Left forelimb (tissue), 1 donor: ENCODE data around the gene TMEM80.

Source experiments
- DNase-seq: peaks from one replicate; pipeline ENCODE4 v3.0.0-alpha.2; 2018; ENCODE audit warnings: low spot score

Gene TMEM80

DNA sequence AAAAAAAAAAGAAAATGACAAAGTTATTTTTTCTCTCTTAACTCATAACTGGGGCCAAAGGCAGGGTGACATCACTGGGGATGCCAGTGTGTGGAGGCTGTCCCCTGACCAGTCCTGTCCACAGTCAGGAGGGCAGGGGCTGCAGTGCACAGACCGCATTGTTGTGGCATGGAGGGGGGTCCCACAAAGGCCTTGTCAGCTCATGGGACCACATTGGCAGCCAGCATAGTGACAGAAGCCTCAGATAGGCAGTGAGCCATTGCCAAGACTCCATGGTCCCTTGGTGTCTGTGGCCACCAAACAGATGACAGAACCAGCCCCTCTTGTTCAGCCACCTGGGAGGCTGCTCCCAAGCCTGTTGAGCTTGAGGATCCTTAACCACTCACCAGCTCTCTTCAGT is 4.1 kb downstream of the TMEM80 start:
- DNase-seq, result no peak

DNA sequence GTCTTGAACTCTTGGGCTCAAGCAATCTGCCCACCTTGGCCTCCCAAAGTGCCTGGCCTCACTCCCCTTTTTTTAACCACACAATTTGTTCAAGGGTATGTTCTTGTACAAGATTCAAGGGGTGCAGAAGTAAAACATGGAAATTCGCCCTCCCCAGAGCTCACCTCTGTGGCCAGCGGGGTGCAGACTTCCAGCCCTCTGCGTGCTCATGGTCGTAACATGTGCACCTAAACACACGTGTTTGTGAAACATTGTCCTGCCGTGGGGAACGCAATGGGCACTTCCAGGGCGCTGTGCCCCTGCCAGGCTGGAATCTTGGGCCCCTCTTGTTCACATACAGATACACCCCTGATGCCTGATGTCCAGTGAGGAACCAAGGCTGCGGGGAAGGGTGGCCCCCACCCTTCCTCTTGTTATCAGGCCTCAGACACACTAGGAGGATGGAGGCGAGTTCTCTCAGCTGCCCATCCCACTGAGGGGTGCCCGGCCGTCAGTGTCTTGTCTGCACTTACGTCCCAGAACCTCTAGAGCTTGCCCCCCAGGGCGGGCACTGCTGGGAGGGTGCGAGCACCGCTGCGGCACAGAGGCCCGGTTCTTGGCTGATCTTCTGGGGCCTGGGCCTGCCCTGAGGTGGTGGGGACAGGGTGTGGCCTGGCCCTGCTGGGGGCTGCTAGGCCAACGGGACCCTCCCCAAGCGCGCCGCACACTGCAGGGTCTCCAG is 6.3 kb downstream of the TMEM80 start:
- no peak for DNase-seq

DNA sequence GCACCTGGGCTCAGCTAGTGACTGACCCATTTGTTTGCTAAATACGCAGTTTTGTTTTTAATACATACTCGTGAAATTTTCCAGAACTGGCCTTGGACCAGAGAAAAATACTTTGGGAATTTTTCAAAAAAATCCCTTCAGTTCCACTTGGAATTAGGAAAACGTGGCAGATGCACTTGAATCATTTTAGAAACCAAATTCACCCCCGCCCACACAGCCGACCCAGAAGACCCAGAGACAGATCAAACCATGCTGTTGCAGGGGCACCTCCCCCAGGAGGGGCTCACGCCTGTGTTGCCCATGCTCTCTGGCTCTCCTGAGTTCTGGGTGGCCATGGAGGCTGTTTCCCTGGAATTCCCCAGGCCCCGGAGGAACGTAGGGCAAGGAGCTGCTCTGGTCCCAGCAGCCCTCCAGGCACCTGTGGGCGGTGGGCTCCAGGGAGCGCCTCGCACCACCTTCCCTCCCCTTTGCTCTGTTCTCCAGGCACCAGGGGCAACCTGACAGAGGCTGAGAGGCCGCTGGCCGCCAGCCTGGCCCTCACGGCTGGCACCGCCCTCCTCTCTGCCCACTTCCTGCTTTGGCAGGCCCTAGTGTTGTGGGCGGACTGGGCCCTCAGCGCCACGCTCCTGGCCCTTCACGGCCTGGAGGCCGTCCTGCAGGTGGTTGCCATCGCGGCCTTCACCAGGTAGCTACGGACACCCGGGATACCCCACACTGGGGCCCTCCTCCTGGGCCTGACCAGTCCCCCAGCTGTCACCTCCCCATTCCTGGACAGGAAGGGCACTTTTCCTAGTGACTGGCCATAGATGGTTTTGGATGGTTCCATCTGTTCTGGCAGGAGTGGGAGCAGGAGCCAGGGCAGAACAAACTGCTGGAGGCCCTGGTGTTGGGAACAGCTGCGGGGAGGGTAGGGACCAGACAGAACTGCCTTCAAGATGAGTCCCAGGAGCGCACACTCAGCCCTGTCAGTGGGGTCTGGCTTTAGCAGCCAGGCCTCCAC is 7.1 kb downstream of the TMEM80 start:
- DNase-seq, result no peak

DNA sequence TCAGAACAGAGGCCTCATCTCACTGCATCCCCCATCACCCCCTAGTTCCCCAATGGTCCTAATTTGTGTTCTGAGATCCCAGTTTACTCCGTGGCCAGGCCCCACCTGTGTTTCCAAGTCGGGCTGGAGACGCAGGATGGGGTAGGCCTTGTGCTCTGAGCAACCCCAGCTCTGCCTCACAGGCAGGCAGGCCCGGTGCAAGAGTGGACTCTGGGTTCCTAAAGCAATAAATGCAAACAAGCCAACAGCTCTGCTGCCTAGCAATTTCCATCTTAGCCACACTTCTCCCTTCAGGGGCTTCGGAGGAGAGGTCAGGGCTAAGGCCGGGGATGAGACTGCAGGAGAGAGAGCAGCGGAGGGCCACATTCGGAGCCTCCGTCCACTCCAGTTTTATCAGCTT is 7.9 kb downstream of the TMEM80 start:
- DNase-seq, result no peak

DNA sequence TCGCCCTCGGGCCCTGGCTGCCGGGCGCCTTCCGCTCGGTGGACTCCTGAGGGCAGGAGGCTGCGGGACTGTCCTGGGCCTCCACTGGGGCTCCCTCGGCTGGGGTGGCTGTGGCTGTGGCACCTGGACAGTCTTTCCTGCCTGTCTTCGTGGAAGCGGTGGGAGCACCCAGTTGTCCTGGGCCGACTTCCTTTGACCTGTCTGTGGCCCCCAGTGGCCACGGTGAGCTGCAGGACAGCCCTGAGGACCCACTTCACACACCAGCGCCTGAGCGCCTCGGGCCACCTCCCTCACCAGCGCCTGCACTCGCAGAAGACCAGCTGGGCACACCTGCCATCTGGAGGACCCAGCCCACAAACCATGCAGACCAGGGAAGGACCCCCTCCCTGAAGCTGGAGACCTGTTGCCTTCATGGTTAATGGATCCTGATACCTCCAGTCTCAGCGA is 8.6 kb downstream of the TMEM80 start:
- DNase-seq, result no peak

DNA sequence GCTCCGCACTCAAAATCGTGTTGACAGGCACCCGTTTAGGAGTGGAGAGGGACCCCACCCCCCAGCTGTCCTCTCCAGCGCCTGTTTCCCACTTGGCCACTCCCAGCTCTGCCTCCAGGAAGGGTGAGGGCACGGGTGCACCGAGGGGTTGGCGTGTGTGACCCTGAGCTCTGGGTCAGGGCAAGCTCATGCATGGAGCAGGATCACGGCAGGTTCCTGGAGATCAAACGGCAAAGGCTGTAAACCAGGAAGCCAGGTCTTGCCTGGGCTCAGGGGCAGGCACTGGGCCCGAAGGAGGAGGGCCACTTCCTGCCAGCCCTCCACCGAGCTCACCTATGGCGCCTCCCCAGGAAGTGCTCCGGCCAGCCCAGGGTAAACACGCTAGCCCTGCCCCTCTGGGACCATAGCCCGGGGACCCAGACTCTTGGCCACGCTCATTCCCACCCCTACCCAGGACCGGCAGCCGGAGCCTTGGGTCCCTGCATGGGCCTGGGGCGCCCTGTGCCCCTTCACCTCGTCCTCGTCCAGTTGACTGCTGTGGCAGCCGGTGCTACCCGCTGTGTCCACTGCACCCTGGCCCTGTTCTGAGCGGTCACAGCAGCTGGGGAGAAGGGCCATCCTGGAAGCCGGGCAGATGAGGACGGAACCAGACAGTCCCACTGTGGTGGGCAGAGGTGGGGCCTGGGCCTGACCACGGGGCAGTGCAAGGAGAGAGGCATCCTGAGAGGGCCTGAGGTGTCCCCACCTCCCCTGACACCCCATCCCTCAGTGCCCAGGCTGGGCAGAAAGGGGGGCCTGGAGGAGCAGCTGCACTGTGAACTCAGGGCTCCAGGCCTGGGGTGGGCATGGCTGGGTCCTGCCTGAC is 9.4 kb downstream of the TMEM80 start:
- no peak for DNase-seq

DNA sequence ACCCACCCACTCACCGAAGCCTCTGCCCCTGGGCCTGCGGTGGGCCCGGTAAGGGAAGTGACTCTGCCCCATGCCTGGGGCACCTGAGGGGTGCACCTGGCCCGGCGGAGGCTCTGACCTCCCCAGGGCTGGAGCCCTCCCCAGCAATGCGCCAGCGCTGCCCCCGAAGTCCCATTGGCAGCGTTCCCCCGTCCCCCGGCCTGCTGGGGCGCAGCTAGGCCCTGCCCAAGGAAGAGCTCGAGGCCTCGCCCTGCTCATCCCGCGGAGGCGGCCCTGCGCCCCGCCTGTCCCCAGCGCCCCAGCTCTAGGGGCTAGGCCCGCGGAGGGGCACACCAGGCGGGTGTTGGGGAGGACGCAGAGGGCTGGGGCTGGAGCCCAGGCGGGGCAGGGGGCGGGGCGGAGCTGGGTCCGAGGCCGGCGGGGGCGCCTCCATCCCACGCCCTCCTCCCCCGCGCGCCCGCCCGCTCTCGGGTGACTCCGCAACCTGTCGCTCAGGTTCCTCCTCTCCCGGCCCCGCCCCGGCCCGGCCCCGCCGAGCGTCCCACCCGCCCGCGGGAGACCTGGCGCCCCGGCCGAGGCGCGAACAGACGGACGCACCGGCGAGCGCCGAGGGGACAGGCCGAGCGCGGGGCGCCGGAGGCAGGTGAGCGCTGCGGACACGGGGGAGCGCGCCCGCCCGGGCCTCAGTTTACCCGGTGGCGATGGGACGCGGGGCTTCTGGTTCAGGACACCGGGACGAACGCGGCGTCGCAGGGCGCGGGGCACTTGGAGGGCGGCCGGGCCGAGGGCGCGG is 10.2 kb downstream of the TMEM80 start, which contains the start of gene EPS8L2:
Gene EPS8L2 (plus strand): TSS at position 586 of the 793 bp plus-strand sequence. CDS start 3,177 bp downstream, outside the sequence.
- no peak for DNase-seq

DNA sequence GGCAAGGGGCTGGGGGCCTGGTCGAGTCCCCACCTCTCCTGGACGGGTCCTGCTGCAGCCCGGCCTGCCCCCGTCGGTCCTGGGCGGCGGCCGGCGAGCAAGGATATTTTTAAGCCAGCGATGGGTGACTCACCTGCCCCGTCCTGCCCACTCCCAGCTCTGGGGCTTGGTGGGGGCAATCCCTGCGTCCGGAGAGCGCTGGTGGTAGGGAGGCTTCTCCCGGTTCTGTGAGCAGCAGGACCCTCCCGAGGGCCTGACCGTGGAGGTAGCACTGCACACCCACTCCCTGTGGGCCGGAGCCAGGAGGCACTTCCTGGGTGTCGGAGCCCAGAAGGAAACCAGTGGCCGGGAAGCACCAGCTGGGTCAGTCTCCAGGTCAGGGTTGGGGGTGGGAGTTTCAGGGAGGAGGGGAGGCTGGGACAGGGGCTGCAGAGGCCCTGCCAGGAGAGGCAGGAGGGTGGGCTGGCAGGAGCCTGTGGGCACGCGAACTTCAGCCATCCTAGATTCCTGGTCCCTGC is 10.9 kb downstream of the TMEM80 start:
- DNase-seq, result no peak

DNA sequence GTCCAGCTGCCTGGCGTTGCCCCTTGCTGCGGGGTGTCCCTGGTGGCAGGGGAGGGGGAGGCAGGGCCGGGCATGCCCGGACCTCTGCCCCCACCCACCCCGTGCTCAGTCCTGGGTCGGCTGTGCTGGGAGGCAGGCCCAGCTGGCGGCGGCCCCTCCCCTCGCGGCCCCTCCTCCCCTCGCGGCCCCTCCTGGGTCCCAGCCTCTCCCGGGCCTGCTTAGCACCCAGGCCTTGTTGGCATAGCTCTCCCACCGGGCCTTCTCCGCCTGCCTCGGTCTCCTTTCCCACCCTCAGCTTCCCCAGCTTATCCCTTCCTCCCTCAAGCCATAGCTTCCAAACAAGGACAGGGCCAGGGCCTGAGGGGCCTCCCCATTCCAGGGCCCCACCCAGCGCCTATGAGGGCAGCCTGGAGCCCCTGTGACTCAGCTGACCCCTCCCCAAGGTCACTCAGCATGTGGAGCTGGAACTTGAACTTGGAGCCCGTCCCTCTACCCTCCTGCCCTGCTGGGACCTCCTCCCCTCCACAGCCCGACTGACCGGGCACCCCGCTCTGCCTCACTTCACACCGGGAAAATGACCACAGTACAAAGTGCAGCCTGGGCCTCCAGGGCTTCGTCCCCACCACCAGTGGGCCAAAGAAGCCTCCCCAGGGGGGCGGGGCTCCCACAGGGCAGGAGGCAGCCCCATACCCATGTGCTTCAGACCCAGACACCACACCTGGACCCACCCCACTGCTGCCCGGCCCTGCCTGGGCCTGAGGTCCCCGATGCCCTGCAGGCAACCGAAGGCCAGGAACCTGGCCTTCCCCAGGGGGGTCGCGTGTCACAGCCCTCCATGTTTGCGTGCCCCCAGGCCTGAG is 11.6 kb downstream of the TMEM80 start:
- no peak for DNase-seq

DNA sequence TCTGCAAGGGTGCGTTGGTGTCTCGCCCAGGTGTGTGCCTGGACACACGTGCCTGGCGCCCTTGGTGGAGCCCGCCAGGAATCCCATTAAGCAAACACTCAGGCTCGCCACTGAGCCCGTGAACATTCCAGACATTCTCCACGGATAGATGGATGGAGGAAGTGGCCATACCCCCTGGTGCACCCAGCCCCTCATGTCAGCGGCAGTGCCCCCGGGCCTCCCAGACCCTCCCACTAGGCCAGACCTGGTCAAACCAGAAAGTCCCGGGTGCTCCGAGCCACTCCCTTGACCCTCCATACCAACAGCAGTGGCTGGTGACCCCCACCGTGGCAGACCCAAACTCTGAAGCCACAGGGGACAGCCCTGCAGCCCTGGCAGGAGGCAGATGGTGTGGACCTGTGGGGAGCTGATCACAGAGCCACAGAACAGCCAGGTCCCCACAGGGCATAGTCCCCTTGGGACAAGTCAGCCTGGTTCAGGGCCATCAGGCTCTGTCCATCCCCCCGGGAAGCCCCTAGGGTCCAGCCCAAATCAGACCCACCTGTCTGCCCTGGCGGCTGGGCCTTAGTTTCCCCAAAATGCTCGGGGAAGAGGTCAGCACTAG is 12.3 kb downstream of the TMEM80 start:
- no peak for DNase-seq

DNA sequence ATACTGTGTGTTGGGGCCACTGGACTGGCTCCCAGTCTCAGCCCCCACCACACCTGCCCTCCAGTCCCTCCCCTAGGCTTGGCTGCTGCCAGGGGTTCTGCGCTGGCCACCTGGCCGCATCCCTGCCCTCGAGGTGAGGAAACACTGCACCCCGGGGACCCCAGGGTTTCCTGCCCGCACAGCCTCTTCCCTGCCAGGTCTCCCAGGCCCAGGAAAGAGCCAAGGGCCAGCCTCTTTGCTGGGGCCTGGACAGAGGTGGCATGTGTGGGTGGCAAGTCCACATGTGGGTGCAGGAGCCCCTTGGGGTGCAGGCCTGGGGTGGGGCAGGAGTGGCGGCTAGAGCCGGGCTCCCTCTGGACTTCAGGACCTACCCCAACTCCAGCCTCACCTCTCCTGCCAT is 12.9 kb downstream of the TMEM80 start:
- DNase-seq, result no peak

DNA sequence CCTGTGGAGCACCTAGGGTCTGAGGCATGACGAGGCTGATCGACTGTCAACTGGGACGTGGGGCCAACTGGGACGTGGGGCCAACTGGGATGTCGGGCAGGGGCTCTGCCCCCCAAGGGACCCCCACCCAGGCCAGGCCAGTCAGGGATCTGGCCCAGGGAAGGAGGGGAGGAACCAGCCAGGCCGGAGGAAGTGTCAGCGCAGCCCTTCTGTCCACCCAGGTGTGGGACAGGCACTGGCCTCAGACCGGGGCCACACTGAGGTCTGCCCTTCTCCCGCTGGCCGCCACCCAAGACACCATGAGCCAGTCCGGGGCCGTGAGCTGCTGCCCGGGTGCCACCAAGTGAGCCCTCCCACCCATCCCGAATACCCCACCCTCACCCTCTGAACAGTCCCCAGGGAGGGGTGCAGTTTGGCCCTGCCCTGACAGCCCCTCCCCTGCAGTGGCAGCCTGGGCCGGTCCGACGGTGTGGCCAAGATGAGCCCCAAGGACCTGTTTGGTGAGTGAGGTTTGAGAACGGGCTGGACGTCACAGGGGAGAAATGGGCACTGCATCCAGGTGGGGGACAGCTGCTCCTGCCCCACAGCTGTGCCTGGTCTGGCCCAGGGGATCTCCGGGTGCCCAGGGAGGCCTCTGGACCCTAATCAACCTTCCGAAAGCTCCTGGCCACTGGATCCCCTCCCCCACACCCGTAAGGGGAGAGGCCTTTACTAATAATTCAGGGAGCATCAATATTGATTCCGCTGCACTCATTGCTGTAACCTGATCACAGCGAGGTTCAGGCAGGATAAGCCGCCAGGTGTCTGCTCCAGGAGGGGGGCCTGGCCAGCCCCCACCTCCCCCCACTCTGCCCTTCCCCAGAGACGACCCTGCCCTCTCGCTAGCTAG is 13.7 kb downstream of the TMEM80 start:
- no peak for DNase-seq

DNA sequence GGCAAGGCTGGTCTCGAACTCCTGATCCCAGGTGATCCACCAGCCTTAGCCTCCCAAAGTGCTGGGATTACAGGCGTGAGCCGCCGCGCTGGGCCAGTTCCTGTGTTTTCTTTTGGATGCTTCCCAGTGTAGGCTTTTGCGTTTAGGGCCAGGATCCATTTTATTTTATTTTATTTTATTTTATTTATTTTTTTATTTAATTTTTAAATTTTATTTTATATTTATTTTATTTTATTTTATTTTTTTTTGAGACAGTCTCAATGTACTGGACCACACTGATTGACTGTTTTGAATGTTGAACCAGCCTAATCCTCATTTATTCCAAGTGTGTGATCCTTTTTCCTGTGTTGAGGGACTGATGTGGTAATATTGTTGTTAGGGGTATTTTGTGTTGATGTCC is 18.8 kb downstream of the TMEM80 start:
- DNase-seq, result no peak

DNA sequence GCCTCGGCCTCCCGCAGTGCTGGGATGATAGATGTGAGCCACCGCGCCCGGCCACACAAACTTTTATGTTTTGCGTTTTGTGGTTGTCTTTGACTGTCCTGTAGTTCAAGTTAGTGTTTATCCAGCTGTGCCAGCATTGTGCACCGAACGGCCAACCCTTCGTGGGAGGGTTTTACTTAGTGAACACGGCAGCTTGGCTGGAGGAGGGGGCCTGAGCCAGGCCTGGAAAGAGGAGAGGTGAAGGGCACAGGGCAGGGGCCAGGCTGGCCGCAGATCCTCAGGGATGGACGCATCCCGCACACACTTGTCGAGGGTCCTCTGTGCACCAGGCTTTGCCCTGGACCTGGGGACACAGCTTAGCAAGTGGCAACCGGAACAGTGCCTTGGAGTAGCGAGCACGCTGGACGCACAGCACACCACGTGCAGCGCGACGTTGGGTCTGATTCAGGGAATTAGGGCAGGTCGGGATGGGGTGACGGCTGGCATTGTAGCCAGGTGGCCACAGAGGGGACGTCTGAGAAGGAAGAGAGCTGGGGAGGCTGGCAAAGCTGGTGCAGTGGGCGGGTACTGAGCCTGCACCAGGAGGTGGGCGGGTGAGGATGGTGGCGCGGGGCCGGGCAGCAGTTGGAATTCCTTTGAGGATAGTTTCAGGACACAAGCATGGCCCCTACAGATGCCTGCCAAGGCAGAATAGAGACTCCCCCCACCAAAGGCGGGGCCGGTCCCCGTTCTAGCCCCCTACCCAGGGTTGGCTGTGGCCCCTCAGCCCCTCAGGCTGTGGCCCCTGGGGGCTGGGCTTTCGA is 23.8 kb downstream of the TMEM80 start:
- DNase-seq, result no peak

DNA sequence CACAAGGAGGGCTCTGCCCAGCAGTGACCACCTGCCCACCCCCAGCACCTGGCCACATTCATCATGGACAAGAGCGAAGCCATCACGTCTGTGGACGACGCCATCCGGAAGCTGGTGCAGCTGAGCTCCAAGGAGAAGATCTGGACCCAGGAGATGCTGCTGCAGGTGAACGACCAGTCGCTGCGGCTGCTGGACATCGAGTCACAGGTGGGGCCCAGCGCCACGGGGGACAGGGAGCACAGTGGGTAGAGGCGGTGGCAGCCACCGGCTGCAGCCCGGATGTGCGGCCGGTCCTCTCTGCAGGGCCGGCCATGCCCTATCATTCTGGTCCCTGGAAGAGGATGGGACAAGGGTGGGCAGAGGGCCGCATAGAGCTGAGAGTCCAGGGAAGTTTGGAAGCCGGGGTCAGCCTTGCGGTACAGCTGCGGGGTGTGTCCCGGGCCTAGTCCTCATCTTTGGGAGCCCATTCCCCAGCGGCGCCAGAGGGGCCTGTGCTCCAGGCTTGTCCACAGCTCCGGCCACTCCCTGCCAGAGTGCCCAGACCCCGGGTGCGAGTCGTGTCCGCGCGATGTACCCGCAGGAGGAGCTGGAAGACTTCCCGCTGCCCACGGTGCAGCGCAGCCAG is 24.5 kb downstream of the TMEM80 start:
- peak; percentile 62 for DNase-seq

DNA sequence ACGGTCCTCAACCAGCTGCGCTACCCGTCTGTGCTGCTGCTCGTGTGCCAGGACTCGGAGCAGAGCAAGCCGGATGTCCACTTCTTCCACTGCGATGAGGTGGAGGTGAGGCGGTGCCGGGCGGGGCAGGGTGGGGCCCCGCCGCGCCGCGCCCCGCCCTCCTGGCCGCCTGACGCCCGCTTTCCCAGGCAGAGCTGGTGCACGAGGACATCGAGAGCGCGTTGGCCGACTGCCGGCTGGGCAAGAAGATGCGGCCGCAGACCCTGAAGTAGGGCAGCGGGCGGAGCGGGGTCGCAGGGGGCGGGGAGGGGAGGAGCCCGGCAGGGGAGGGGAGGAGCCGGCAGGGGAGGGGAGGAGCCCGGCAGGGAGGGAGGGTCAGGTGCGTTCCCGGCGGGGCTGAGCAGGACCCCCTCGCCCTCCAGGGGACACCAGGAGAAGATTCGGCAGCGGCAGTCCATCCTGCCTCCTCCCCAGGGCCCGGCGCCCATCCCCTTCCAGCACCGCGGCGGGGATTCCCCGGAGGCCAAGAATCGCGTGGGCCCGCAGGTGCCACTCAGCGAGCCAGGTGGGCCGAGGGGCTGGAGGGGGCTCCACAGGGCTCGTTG is 25.1 kb downstream of the TMEM80 start:
- peak; percentile 55 for DNase-seq
